ENCODE data around the gene HEXIM2.

GRCh38 chr17:45160447-45161287 lies 1.0 kb upstream of the HEXIM2 start:
- TF ChIP-seq CTCF (IDR thresholded peaks at IDR 0.05) = no peak
- no peak for TF ChIP-seq ZNF416 (CRISPR knock-in tag; IDR thresholded peaks at IDR 0.05)
- no peak for TF ChIP-seq CREB1 (CRISPR knock-in tag; IDR thresholded peaks at IDR 0.05)
- TF ChIP-seq, protein P1, sequence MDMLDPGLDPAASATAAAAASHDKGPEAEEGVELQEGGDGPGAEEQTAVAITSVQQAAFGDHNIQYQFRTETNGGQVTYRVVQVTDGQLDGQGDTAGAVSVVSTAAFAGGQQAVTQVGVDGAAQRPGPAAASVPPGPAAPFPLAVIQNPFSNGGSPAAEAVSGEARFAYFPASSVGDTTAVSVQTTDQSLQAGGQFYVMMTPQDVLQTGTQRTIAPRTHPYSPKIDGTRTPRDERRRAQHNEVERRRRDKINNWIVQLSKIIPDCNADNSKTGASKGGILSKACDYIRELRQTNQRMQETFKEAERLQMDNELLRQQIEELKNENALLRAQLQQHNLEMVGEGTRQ (CRISPR knock-in tag; IDR thresholded peaks at IDR 0.05) = no peak
- no peak for TF ChIP-seq NR3C1 (CRISPR knock-in tag; conservative IDR thresholded peaks at IDR 0.05; ENCODE audit: low read depth)
- no peak for TF ChIP-seq IRF2 (CRISPR knock-in tag; IDR thresholded peaks at IDR 0.05; ENCODE audit: borderline replicate concordance, low read depth)

All from WTC11 (cell line).